A549 (cell line): ENCODE data around the gene RTN4RL1. TPM values are rescaled to one million over a fixed set of nuclear protein-coding genes. Genes with fewer than 3 reads are reported as not detected.
"Not testable (repeated sequence)": the region's sequence is repeated elsewhere in the genome, so short reads cannot be mapped to it uniquely, and the experiment has no call there.

Source experiments
- ATAC-seq, 2 experiments: fragments of 200-7000 bp in 1 of 2; fragments of >200 bp in 1 of 2; cut with Nextera tagmentation in 1 of 2; cut with Tn5 transposase in 1 of 2; 3 replicates each; pipeline versions ENCODE4 v1.8.0 to v1.9.1; 2018 to 2020; ENCODE audit warnings: mild to moderate bottlenecking in 1 of 2, moderate library complexity in 1 of 2
- CTCF ChIA-PET: fragments of 300-600 bp; sonication (Branson Sonifier 250); formaldehyde crosslinking; extraction: SDS; loops from one replicate; lab custom pipeline; 2021; ENCODE audit warnings: antibody characterized with exemption, inconsistent platforms; lab: Yijun Ruan, JAX
- POLR2A ChIA-PET: fragments of 350-600 bp; formaldehyde crosslinking; extraction: SDS; loops from one replicate; lab custom pipeline; 2021; ENCODE audit warnings: antibody characterized with exemption, inconsistent platforms; lab: Yijun Ruan, JAX
- DNase-seq, 2 experiments: peaks; one replicate each; pipeline versions ENCODE4 v3.0.0 to v3.0.0-alpha.2; 2011 to 2016; ENCODE audit warnings: low read depth in 1 of 2, low spot score in 1 of 2
- FAIRE-seq: peaks from 2 replicates; lab custom pipeline; 2011; peaks lifted over from hg19 to GRCh38; lab: Jason Lieb, UNC
- H3K27ac ChIP-seq, 2 experiments: fragments of >200 bp; sonication (Bioruptor Twin); formaldehyde crosslinking; 3 replicates each; pipeline ENCODE4 v1.5.1; 2016 to 2017
- H3K4me1 ChIP-seq: fragments of >200 bp; sonication (Bioruptor Twin); formaldehyde crosslinking; 3 replicates; pipeline ENCODE4 v1.6.1; 2016
- H3K4me2 ChIP-seq: fragments of >200 bp; sonication (Bioruptor Twin); formaldehyde crosslinking; 3 replicates; pipeline ENCODE4 v1.6.1; 2016
- H3K4me3 ChIP-seq: fragments of >200 bp; sonication (Bioruptor Twin); formaldehyde crosslinking; 3 replicates; pipeline ENCODE4 v1.5.1; 2016
- H3K9me3 ChIP-seq: fragments of >200 bp; sonication (Bioruptor Twin); formaldehyde crosslinking; 3 replicates; pipeline ENCODE4 v1.6.1; 2016
- ATOH8 ChIP-seq: fragments of 250-450 bp; sonication (Bioruptor Pico); IDR thresholded peaks from 2 replicates; pipeline ENCODE4 v1.5.0; 2020; ENCODE audit warnings: low read depth, mild to moderate bottlenecking, moderate library complexity
- BCL3 ChIP-seq: fragments of >200 bp; sonication (Bioruptor Twin); formaldehyde crosslinking; IDR thresholded peaks from 3 replicates; pipeline ENCODE4 v1.6.1; 2016
- BHLHE40 ChIP-seq: IDR thresholded peaks from 2 replicates; pipeline ENCODE4 v1.6.1; 2012; ENCODE audit warnings: low read depth, low read length, inconsistent platforms
- CBX2 ChIP-seq: fragments of 200-600 bp; sonication (generic); IDR thresholded peaks from 2 replicates; pipeline ENCODE4 v1.6.1; 2016; ENCODE audit warnings: low read depth, mild to moderate bottlenecking, borderline replicate concordance
- CBX8 ChIP-seq: fragments of 200-600 bp; sonication (generic); IDR thresholded peaks from 2 replicates; pipeline ENCODE4 v1.6.1; 2016
- EHMT2 ChIP-seq: fragments of 200-600 bp; sonication (generic); IDR thresholded peaks from 2 replicates; pipeline ENCODE4 v1.6.1; 2016; ENCODE audit warnings: antibody characterized with exemption, low read depth, mild to moderate bottlenecking, moderate library complexity
- EP300 ChIP-seq, 2 experiments: fragments of >200 bp; sonication (Bioruptor Twin); formaldehyde crosslinking; IDR thresholded peaks; 2 replicates in 1 of 2; 3 replicates in 1 of 2; pipeline ENCODE4 v1.6.1; 2016 to 2017
- ESRRA ChIP-seq: fragments of 150-350 bp; IDR thresholded peaks from 2 replicates; pipeline ENCODE4 v1.6.1; 2014; ENCODE audit warnings: mild to moderate bottlenecking, low read length, borderline replicate concordance
- GATA3 ChIP-seq: IDR thresholded peaks from 2 replicates; pipeline ENCODE4 v1.6.1; 2012; ENCODE audit warnings: borderline replicate concordance
- HDAC2 ChIP-seq: fragments of 200-600 bp; sonication (generic); IDR thresholded peaks from 2 replicates; pipeline ENCODE4 v1.6.1; 2016
- HOXB5 ChIP-seq: fragments of 250-450 bp; sonication (Bioruptor Pico); IDR thresholded peaks from 2 replicates; pipeline ENCODE4 v1.5.0; 2020; ENCODE audit warnings: mild to moderate bottlenecking, moderate library complexity
- JUNB ChIP-seq: fragments of >200 bp; sonication (Bioruptor Twin); formaldehyde crosslinking; IDR thresholded peaks from 2 replicates; pipeline ENCODE4 v1.6.1; 2016
- MAX ChIP-seq: IDR thresholded peaks from 2 replicates; pipeline ENCODE4 v1.6.1; 2012
- PBX3 ChIP-seq: IDR thresholded peaks from 2 replicates; pipeline ENCODE4 v1.6.1; 2012
- RNF2 ChIP-seq: fragments of 200-600 bp; sonication (generic); IDR thresholded peaks from 2 replicates; pipeline ENCODE4 v1.6.1; 2016; ENCODE audit warnings: low read depth, mild to moderate bottlenecking, antibody characterized with exemption, moderate library complexity, borderline replicate concordance
- SREBF2 ChIP-seq: fragments of 450-650 bp; IDR thresholded peaks from 2 replicates; pipeline ENCODE4 v1.6.1; 2014; ENCODE audit warnings: mild to moderate bottlenecking, moderate library complexity
- ZSCAN20 ChIP-seq: fragments of 250-450 bp; sonication (Bioruptor Pico); IDR thresholded peaks from 2 replicates; pipeline ENCODE4 v1.8.0; 2022; ENCODE audit warnings: mild to moderate bottlenecking, moderate library complexity
- whole genome bisulfite sequencing: methylation state at CpG from one replicate; pipeline ENCODE4 v1.1.6; 2017; ENCODE audit errors: missing lambda C conversion rate; 5-methylcytosine and 5-hydroxymethylcytosine counted together
- polyA plus RNA-seq, 4 experiments: library from polyadenylated mRNA; depleted of rRNA in 3 of 4; stranded (reverse); fragments of >200 nt; fragmentation: RNase III in 1 of 4; extraction: RNeasy Plus Mini Kit Qiagen cat#74134 plus additional on column Dnase treatment in 1 of 4; gene quantifications; 2 replicates in 3 of 4; 3 replicates in 1 of 4; pipeline ENCODE4 v1.2.3, GENCODE V29; 2011 to 2017

The RTN4RL1 gene
- polyA plus RNA-seq, 2 of the 4 experiments (the other 2 are of a cell fraction), result 0.39 to 1.5 TPM

- DNase-seq, result no peak
- no peak for TF ChIP-seq SREBF2
- TF ChIP-seq ZSCAN20, result no peak
- no peak for TF ChIP-seq ESRRA
- TF ChIP-seq MAX, result no peak
- no peak for TF ChIP-seq CBX2
- no peak for TF ChIP-seq JUNB
- TF ChIP-seq HOXB5 (CRISPR knock-in tag), result no peak
- TF ChIP-seq EHMT2, result no peak
- no peak for TF ChIP-seq EP300 (IDR thresholded peaks at IDR 0.05)
- TF ChIP-seq PBX3, result no peak
- TF ChIP-seq RNF2, result no peak
- TF ChIP-seq BCL3, result no peak
- no peak for TF ChIP-seq BHLHE40
- no peak for TF ChIP-seq ATOH8 (CRISPR knock-in tag)
- TF ChIP-seq GATA3, result no peak
- TF ChIP-seq HDAC2, result no peak
- TF ChIP-seq CBX8, result no peak
- TF ChIP-seq, all 56 proteins: peak for 0
- ChIA-PET POLR2A (no interaction called here), CTCF (interaction anchor here (1.6 to 3.0 kb wide), 3 partner anchors 12 to 105 kb away, joined by 3 to 20 read pairs (median 12); partner anchors contain the start of genes HIC1 and RTN4RL1)
- WGBS, result 92% methylated on average over 1 of the region's 1 CpG
- Histone ChIP-seq H3K4me1 (no peaks in the 10 kb centered on the region), H3K9me3 (peaks cover 14% of the 10 kb centered on the region; the same call in 2 of the 3 replicates), H3K27ac (no peak overlapping the region), H3K4me3 (no peak overlapping the region), H3K4me2 (no peak overlapping the region)
- no peak for ATAC-seq
- FAIRE-seq, result no peak
These were observed 11.2 kb downstream of the RTN4RL1 start for GRCh38 chr17:2013994-2014317.

- H3K9me3 ChIP-seq, result peaks cover 14% of the 10 kb centered on the region; the same call in 2 of the 3 replicates
- H3K4me3 ChIP-seq, H3K27ac ChIP-seq, ATAC-seq, DNase-seq, FAIRE-seq, H3K4me2 ChIP-seq, POLR2A ChIA-PET, H3K4me1 ChIP-seq: not testable (repeated sequence)
- CTCF ChIA-PET, result interaction anchor here (0.6 to 3.0 kb wide), 4 partner anchors 13 to 104 kb away, joined by 3 to 20 read pairs (median 8); partner anchors contain the start of genes HIC1 and RTN4RL1
- WGBS, result 88% methylated on average over 5 of the region's 6 CpGs
These were observed 11.7 kb downstream of the RTN4RL1 start for GRCh38 chr17:2013220-2013993.

- FAIRE-seq (no peak), ATAC-seq (no peak), DNase-seq (no peak)
- Histone ChIP-seq H3K4me3 (no peak overlapping the region), H3K9me3 (peaks cover 14% of the 10 kb centered on the region; the same call in 2 of the 3 replicates), H3K4me2 (no peak overlapping the region), H3K4me1 (no peaks in the 10 kb centered on the region), H3K27ac (no peak overlapping the region)
- POLR2A ChIA-PET, result no interaction called here
- TF ChIP-seq EP300 (IDR thresholded peaks at IDR 0.05) (no peak), JUNB (no peak)
- 77% methylated on average over 4 of the region's 4 CpGs for WGBS
- CTCF ChIA-PET, result interaction anchor here (3.0 kb wide), 1 partner anchor 13 kb away, joined by 20 read pairs; the partner anchor contains the start of gene RTN4RL1
These were observed 12.6 kb downstream of the RTN4RL1 start for GRCh38 chr17:2012499-2012898.
